A172 (cell line): ENCODE data around the gene TLNRD1. TPM values are rescaled to one million over a fixed set of nuclear protein-coding genes. Genes with fewer than 3 reads are reported as not detected.
A peak's percentile ranks its signal among the peaks of the same experiment; 100 is the strongest.

ENCODE experiments used
- DNase-seq: peaks from one replicate; pipeline ENCODE4 v3.0.0-alpha.2; 2015; ENCODE audit warnings: low spot score
- total RNA-seq: library from RNA; depleted of rRNA; stranded (reverse); fragments of >200 nt; shearing (Covaris generic); gene quantifications from 2 replicates; pipeline ENCODE4 v1.2.3, GENCODE V29; 2014

Gene TLNRD1
- total RNA-seq, 1 experiment from 2014 or later = 9.4 TPM

DNA sequence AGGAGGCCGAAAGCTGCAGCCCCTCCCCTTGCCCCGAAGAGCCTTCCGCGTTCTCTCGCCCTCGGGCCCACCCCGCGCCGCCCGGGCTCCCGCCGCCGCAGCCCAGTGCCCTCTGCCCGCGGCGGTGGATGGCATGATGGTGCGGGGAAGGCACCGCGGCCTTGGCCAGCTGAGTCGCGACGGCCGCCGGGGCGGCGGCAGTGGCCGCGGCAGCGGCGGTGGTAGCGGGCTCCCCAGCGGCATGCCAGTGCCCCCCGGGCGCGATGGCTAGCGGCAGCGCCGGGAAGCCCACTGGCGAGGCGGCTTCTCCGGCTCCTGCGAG, 1.2 kb downstream of the TLNRD1 start:
- DNase-seq = no peak

DNA sequence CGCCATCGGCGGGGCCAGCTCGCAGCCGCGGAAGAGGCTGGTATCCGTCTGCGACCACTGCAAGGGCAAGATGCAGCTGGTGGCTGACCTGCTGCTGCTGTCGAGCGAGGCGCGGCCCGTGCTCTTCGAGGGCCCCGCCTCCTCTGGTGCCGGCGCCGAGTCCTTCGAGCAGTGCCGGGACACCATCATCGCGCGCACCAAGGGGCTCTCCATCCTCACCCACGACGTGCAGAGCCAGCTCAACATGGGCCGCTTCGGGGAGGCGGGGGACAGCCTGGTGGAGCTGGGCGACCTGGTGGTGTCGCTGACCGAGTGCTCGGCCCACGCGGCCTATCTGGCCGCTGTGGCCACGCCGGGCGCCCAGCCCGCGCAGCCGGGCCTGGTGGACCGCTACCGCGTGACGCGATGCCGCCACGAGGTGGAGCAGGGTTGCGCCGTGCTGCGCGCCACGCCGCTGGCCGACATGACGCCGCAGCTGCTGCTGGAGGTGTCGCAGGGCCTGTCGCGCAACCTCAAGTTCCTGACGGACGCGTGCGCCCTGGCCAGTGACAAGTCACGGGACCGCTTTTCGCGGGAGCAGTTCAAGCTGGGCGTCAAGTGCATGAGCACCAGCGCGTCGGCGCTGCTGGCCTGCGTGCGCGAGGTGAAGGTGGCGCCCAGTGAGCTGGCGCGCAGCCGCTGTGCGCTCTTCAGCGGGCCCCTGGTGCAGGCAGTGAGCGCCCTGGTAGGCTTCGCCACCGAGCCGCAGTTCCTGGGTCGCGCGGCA, 1.8 kb downstream of the TLNRD1 start:
- DNase-seq = no peak

DNA sequence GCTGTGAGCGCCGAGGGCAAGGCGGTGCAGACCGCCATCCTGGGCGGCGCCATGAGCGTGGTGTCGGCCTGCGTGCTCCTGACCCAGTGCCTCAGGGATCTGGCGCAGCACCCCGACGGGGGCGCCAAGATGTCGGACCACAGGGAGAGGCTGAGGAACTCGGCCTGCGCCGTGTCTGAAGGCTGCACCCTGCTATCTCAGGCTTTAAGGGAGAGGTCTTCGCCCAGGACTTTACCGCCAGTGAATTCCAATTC, 2.3 kb downstream of the TLNRD1 start:
- DNase-seq = no peak

- no peak for DNase-seq
These were observed 5.4 kb downstream of the TLNRD1 start for GRCh38 chr15:81006124-81006523.

- DNase-seq = no peak
These were observed 6.8 kb downstream of the TLNRD1 start for GRCh38 chr15:81007428-81008064.

DNA sequence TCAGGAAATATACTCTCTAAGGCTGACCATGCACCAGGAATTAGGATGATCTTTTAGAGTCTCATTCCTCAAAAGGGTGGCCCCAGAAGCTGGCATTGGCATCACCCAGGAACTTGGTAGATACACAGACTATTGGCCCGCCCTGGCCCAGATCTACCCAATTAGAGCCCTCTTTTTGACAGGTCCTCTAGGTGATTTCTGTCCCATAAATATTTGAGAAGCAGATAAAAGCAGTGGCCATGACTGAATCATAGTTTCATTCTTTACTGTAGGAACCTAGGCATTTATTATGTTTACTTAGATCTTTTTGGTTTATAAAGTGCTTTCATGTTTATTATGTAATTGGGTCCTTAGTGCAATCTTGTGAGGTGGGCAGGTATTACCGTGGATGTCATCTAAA, 7.6 kb downstream of the TLNRD1 start:
- DNase-seq = peak; percentile 10

DNA sequence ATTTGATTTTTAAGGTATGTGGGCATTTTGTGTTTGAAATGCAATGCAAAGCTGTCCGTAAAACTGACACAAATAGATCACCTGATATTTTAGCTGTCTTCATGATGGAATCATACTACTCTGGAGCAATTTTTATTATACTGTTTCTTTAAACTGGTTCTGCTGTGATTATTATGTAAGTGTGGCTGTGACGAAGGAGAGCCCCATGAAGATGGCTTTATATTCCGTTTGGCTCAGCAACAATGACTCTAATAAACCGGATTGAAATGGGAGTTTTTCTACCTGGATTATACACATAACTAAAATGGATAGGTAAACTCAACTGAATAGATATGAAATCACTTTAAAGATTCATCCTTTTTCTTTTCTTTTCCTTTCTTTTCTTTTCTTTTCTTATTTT, 9.4 kb downstream of the TLNRD1 start:
- DNase-seq = no peak

DNA sequence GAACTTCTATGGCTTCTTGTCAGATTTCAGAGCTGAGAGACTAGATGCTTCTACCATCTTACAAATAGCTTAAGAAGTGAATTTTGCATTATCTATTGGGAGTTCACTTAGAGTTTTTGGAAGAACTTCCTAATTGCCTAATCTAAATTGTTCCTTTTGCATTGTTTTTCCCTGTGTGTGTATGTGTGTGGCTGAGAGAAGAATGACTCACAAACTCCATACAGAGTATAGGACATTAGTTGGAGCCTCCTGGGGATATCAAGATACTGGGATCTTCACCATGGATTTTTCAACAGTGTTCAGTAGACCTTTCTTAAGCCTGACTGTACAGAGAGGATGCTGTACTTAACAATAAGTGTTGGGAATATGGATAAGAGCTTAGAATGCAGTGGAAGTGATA, 10.9 kb downstream of the TLNRD1 start:
- no peak for DNase-seq

- DNase-seq = no peak
These were observed 11.9 kb downstream of the TLNRD1 start for GRCh38 chr15:81012588-81012987.

DNA sequence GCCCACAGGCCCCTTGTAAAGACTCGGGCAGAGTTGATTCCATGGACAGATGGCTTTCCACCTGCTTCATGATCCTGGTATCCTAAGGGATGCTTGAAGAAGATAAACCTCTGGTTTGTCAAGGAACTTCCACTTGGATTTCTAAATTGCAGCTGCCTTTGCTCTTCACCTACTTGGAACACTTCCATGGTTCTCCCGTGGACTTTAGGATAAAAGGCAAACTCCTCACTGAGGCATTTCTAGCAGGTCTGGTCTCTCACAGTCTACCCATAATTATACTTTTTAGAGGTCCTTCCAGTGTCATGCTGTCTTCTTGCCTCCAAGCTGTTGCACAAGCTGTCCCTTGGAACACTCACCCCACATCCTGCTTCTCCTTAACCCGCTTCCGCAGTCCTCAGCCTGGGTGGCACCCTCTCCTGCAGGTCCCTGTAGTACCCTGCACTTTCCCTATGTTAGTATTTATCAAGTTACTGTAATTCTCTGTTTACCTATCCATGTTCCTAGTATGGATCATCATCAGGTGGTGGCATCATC, 12.7 kb downstream of the TLNRD1 start:
- no peak for DNase-seq

- no peak for DNase-seq
These were observed 13.8 kb downstream of the TLNRD1 start for GRCh38 chr15:81014446-81015093.

- no peak for DNase-seq
These were observed 15.1 kb downstream of the TLNRD1 start for GRCh38 chr15:81015621-81016488.

DNA sequence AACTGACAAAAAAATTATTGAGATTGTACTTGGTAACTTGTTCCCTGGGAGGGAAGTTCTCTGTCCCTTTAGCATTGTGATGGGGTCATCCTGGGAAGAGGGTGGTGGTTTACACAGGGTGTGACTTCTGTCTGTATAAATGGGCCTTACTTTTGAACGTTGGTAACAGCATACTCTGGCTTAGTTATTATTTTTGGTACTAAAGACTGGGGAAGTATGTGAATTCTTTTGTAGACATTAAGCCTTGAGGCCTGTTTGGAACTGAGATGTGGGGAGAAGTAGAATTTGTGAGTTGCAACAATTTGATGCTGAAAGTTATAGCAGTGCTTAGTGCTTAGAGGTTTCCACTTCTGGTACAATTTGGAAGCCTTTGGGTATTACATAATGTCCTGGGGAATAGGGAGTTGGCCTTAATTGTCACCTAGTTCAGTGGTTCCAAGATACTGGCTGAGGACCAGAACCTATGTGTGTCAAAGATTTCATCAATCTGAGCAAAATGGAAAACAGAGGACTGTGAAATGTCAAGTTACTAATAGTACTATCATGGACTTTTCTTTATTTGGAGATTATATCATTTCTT, 15.9 kb downstream of the TLNRD1 start:
- DNase-seq = no peak

DNA sequence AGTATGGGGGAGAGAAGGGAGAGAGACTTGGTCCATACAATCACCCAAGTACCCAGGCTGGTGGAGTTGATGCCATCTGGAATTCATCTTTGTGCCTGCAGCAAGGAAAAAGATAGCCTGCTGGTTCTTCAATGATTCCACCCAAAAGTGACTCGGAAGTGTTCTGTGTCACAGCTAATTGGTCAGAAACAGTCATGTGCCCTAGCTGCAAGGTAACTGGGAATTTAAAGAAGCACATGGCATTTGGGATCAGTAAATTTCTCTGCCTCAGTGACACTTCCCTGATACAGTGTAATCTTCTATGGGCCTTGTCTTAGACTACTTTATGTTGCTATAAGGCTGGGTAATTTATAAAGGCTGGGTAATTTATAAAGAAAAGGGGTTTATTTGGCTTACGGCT, 17.5 kb downstream of the TLNRD1 start:
- DNase-seq = no peak

- DNase-seq = no peak
These were observed 20.6 kb downstream of the TLNRD1 start for GRCh38 chr15:81021321-81021720.

DNA sequence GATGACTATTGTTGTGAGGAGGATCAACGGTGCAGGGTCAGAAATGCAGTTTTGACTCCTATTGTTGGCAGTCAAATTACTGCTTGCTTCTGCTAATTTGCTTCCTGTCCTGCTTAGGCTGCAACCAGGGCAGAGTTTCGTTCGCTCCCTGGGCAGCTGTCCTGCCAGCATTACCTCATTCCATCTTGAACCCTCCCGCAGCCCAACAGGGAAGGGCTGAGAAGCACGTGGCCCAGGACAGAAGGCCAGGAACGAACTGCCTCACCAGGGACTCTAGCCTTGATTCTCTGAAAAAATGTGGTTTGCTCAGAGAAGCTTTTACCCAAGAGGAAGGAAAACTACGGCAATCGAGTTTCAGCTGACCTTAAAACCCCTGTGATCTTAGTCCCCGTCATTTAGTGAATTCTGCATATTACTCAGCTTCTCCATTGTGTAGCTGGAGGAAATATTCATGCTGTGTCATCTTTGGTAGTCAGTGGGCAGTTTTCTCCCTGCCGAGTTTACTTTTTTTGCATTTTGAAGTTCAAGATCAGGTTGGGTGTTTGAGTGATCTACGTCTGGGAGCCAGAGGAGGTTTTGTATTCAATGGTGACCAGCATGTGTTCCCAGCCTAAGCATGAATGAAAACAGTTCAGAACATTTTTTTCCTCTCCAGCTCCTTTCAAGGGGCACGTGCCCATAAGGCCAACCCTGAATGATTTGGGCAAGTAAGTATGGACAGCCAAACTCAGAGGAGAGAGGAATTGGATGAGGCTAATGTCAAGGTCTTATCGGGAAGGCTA, 23.0 kb downstream of the TLNRD1 start:
- no peak for DNase-seq

DNA sequence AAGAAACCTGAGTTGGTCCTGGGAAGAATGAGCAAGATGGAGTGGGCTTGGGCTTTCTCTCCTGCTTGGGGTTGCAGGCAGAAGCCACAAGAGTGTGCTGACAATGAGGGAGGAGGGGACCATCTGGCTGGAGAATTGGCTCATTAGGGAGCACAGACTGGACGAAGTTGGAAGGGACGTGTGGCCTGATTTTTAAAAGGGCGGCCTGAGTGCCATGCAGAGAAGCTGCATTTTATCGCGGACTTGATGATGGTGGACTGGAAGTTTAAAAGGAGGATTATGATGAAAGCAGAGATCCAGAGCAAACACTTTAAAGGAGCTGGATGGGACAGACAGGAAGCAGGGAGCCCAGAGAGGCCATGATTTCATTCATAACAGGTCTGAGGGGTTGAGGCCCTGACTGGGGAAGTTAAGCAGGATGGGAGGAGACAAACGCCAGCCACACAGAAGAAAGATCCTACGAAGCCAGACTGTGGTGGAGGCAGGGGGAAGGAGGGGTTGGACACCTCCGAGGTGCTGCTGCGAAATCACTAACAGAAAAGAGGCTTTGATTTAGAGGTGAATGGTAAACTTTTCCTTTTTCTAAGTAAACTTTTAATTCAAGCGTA, 23.6 kb downstream of the TLNRD1 start:
- DNase-seq = no peak

- no peak for DNase-seq
These were observed 24.2 kb downstream of the TLNRD1 start for GRCh38 chr15:81024936-81025335.

- no peak for DNase-seq
These were observed 25.1 kb downstream of the TLNRD1 start for GRCh38 chr15:81025721-81026370.
